ENCODE measurements around the gene NUP153.

NUP153 gene

DNA sequence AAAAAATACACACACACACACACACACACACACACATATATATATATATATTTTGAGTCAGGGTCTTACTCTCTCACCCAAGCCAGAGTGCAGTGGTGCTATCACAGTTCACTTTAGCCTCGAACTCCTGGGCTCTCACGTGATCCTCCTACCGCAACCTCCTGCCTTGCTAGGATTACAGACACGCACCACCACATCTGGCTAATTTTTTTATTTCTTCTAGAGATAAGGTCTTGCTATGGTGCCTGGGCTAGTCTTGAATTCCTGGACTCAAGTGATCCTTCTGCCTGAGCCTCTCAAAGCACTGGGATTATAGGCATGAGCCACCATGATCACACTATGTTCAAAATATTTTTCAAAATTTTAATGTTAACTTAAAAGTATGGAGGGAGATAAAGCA lies 43.5 kb downstream of the NUP153 start:
- DNase-seq (ENCODE audit: low read depth, low spot score): no peak

DNA sequence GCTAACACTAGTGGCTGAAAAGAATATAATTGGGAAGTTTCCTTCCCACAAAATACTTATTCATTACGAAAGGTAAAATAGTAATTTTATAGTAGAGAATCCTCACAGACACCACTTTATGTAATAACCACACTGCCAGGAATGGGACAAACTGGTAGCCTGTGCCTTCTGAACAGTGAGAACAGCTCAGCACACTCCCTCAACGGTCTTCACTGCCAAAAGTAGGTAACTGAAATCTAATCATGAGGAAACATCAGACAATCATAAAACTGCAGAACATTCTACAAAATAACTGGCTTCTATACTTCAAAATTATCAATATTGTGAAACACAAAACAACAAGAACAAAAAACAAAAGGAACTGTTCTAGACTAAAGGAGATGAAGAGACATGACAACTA lies 44.1 kb downstream of the NUP153 start:
- no peak for DNase-seq (ENCODE audit: low read depth, low spot score)

DNA sequence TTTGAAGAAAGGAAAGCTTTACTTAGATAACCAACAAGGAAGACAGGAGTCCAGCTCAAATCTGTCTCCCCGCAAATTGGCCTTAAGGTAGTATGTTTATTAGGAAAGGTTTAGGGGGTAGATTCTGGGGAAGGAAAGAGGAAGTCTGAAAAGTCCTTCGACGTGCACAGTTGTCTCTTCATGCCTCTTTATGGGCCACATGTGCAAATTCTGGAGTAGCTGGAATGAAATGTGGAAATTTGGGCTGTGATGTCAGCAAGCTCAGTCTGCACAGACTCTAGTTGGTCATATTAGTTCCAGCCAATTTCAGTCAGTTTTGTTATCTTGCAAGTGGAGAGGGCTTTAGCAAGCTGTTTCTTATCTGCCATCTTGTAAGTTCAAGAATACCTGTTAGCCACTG lies 50.1 kb downstream of the NUP153 start:
- no peak for DNase-seq (ENCODE audit: low read depth, low spot score)

DNA sequence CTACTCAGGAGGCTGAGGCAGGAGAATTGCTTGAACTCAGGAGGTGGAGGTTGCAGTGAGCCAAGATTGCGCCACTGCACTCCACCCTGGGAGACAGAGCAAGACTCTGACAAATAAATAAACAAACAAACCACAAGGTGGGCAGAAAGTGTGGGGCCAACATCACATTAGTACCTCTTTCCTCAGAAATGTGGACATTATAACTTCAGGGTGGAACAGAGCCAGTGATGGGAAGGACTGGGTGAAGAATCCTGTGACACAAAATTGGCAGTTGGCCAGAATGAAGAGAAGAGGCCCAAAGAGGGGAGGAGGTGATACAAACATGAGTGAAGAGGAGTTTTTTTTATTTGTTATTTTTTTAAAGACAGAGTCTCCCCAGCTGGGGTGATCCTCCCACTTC lies 50.6 kb downstream of the NUP153 start:
- no peak for DNase-seq (ENCODE audit: low read depth, low spot score)

DNA sequence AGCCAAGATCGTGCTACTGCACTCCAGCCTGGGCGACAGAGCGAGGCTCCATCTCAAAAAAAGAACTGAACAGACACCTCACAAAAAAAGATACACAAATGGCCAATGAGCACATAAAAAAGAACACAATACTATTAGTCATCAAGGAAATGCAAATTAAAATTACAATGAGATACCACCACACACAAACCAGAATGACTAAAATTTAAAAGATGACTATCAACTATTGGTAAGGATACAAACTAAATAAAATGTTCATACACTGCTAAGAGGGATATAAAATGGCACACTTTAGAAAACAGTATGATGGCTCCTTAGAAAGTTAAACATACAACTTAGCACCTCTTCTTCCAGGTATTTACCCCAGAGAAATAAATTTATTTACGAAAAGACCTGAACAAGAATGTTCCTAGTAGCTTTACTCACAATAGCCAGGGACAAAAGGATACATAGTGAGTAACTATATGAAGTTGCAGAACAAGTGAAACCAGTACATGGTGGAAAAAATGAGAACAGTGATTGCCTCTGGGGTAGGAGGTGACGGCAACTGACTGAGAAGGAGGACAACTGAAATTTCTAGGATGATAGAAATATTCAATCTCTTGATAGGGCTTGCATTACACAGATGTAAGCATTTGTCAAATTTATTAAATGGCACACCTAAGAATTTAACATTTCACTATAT lies 53.4 kb downstream of the NUP153 start:
- no peak for DNase-seq (ENCODE audit: low read depth, low spot score)

DNA sequence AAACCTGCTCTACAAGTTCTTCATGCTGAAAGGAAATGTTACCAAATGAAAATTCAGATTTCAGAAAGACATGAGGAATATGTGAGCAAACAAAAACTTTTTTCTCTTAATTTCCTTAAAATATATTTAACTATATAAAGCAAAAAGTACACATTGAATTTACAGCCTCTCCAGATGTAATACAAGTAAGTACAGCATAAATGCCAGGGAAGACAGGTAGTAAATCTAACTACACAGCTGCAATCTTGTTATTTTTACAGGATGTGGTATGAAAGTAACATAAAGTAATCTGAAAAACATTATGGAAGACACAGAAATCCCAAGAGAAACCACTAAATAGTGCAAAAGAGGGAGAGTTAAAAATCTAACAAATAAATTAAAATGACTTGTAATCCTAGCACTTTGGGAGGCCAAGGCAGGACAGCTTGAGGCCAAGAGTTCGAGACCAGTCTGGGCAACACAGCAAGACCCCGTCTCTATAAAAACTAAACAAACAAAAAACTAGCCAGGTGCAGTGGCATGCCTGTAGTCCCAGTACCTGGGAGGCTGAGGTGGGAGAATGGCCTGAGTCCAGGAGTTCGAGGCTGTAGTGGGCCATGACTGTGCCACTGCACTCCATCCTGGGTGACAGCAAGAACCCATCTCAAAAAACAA lies 55.9 kb downstream of the NUP153 start:
- DNase-seq (ENCODE audit: low read depth, low spot score): no peak

DNA sequence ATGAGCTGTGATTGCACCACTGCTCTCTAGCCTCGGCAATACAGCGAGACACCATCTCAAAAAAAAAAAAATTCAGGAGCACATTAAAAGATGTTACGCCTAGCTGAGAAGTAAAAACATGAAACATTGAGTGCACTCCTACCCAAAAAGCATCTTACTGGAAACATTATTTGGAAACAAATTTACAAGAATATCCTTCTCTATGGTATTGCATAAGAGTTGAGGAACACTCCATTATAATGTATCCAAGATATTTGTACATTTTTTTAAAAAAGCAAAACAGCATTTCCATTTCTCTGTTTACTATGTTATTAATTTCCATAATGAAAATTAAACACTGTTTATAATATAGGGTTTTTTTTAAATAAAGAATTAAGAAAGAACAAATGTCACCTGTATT lies 58.0 kb downstream of the NUP153 start:
- DNase-seq (ENCODE audit: low read depth, low spot score): no peak

DNA sequence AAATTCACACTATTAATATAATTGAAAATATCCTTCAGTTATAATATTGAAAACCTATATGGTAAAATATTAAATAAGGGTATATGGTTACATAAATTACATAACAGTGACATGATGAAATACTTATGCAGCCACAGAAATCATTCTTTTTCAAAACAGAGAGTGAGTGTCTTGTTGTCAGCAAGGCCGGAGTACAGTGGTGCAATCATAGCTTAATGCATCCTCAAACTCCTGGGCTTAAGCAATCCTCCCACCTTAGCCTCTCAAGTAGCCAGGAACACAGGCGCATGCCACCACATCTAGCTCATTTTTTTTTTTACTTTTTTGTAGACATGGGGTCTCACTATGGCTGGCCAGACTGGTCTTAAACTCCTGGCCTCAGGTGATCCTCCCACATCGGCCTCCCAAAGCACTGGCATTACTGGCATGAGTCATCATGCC lies 66.2 kb downstream of the NUP153 start:
- no peak for DNase-seq (ENCODE audit: low read depth, low spot score)

DNA sequence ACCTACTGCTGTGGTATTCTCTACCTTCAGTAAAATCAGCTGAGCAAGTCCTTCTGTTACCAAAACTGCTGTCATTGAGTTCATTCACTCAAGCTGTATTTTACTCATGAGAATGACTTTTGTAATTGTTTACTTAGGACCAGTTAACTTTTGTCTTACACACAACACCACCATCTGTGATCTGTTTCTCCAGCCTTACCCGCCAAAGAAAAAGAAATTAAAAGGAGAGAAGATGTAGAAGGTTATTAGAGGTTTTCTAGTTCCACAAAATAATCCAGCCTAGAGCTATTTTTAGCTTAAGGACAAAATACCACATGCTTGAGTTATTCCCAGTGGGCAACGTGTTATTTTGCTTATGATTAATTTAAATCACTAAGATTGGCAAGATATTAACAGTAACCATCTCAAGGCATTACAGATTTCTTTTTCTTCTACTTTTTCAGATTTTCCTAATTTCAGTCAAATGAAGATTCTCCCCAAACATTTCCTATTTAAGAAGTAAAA lies 68.5 kb downstream of the NUP153 start:
- DNase-seq (ENCODE audit: low read depth, low spot score): no peak

DNA sequence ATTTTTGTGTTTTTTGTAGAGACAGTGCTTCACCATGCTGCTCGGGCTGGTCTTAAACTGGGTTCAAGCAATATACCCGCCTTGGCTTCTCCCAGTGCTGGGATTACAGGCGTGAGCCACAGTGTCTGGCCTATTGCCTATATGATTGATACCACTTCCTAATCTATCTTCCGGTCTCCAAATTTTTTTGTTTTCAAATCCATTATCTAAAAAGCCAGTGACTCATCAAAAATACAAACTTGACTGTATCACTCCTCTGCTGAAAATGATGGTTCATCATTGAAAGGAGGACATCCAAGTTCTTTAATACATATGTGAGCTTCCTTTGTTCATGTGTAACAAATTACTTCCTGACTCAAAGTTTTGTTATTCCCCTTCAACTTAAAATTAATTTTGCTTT lies 71.2 kb downstream of the NUP153 start:
- no peak for DNase-seq (ENCODE audit: low read depth, low spot score)

DNA sequence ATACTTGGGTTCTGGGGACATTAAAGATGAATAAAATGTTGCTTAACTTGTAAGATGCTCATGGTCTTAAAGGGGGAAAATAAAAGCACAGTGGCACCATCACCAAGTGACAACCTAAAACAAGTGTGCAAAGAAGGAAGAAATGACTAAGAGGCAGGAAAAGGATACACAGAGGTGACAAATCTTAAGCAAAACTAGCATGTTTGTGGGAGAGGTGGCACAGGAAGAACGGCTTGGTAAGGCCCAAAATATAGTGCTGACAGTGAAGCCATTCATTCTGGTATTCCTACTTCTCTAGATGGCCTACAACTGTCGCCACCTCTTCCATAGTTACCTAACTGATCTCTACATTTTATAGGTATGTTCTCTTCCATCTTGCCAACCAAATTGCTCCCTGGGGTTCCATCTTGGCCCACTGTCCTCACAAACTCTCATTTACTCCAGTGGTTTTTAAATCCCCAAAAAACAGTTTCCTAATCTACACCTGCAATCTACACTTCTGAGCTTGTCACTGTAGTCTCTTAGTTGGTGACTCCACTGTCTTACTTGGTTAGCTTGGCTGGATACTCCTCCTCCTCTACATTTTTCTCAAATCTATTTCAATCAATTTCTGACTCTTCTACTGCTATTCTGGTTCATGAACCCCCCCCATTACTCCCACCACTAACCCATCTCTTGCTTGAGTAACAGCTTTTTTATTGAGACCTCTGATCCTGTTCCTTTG lies 73.1 kb downstream of the NUP153 start:
- DNase-seq (ENCODE audit: low read depth, low spot score): no peak

DNA sequence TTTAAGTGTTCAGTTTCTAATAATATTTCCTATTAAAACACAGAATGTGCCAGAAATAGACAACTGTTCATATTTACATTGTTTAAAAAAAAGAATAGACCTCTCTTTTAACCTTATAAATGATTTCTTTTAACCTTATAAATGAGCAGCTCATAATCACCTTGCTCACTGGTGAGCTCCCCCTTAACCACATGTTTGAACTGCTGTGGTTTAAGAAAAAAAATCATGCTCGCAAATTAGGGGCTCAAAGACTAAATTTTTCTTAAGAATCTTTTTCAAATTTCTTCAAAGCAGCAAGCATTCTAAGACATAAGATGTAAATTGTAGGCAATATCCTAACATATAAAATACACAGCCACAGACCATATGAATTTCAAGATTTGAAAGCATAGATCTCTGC lies 73.8 kb downstream of the NUP153 start:
- no peak for DNase-seq (ENCODE audit: low read depth, low spot score)

DNA sequence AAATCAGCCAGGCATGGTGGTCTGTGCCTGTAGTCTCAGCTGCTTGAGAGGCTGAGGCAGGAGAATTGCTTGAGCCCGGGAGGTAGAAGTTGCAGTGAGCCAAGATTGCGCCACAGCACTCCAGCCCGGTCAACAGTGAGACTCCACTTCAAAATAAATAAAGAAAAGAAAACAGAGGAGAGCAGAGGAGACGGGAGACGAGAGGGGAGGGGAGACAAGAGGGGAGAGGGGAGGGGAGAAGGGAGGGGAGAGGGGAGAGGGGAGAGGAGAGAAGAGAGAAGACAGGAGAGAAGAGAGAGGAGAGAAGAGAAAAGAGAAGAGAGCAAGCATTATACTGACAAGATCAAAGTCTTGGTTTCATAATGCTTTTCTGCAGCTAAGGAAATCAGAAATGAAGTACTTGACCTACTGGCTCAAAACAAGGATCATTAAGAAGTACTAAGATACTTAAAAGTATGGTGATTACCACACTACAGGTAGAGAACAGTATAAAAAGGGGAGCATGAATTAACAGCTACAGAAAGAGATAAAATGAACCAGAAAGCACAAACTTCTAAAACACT lies 76.1 kb downstream of the NUP153 start:
- no peak for DNase-seq (ENCODE audit: low read depth, low spot score)

DNA sequence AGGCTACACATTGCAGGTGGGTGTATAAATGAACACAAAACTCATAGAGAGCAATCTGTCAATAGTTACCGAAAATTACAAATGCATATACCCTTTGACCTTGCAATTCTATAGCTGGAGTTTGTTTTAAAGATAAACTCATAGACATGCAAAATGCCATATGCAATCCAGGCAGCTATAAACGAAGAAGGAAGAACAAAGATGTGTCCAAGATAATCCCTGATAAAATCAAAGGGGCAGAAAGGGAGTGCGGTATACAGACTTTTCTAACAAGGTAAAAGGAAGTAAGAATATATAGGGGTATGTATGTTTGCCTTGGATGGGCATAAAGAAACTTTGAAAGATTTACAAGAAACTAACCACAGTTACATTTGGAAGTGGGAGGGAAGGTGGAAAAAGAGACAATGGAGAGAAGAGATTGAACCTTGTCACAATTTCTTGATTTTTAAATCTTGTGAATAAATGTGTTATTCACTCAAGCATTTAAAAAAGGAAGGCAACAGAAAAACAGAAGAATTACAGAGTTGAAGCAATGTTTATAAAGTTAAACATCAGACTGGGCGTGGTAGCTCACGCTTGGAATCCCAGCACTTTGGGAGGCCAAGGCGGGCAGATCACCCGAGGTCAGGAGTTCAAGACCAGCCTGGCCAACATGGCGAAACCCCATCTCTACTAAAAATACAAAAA lies 76.8 kb downstream of the NUP153 start:
- DNase-seq (ENCODE audit: low read depth, low spot score): no peak

DNA sequence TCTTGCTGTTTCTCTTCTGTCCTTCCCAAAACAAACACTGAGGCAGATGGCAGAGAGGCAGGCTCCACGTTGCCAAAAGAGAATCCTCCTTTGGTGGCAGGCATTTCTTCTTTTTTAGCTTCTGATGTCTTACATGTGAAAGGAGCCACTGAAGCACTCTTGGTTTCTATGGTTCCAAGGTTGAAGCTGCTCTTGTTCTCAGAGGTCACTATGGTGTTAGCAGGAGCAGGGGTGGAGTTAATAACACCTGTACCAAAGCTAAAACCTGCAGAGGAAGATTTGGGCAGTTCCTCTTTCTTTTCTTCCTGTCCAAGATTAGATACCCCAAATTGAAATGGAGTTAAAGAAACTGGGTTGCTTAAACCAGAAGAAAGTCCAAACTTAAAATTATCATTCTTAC lies 77.9 kb downstream of the NUP153 start:
- DNase-seq (ENCODE audit: low read depth, low spot score): no peak

DNA sequence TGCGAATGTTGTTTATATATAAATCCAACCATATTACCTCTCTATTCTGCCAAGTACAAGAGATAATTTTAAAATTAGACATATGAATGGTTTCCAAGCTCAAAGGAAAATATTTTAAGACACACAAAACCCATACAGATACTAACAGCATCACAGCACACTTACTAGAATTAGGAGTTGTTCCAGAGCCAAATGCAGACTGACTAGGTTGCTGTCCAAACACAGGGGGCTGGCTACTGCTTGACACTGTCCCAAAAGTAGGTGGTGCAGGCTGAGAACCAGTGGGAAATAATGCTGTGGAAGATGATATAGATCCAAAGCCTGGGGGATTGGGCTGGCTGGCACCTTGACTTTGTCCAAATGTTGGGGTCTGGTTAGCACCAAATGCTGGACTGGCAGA lies 82.3 kb downstream of the NUP153 start:
- DNase-seq (ENCODE audit: low read depth, low spot score): no peak

DNA sequence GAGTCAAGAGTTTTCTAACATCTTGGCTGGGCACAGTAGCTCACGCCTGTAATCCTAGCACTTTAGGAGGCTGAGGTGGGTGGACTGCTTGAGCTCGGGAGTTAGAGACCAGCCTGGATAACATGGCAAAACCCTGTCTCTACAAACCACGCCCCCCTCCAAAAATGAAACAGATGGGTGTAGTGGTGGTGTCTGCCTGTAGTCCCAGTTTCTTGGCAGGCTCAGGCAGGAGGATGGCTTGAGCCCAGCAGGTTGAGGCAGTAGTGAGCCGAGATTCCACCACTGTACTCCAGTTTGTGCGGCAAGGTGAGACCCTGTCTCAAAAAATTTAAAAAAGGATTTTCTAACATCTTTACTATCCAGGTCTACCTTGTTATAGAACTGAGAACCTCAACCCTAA lies 84.6 kb downstream of the NUP153 start:
- DNase-seq (ENCODE audit: low read depth, low spot score): peak; percentile 14

DNA sequence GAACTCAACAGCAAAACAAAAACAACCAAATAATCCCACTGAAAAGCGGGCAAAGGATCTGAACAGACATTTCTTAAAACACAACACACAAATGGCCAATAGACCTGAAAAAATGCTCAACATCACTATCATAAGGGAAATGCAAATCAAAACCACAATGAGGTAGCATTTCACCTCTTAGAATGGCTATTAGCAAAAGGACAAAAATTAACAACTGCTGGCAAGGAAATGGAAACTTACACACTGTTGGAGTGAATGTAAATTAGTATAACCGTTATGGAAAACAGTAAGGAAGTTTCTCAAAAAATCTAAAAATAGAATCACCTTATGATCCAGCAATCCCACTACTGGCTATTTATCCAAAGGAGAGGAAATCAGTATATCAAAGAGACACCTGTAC lies 85.7 kb downstream of the NUP153 start:
- no peak for DNase-seq (ENCODE audit: low read depth, low spot score)

DNA sequence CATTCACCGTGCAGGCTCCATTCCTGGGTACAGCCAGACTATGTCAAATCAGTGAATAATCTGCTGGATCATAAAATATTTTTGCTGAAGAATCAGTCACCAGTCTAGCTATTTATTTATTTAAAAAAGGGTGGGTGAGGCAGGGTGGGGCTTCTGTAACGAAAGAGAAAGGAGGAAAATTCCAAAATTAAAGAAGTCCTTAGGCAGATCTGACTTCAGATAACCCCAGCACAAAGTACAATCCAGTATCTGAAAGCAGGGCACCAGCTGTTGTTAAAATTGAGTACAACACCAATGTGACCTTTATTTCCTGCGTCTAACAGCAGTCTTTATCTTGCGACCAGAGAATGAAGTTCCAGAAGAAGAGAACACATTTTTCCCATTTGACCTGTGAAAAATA lies 90.9 kb downstream of the NUP153 start:
- no peak for DNase-seq (ENCODE audit: low read depth, low spot score)

DNA sequence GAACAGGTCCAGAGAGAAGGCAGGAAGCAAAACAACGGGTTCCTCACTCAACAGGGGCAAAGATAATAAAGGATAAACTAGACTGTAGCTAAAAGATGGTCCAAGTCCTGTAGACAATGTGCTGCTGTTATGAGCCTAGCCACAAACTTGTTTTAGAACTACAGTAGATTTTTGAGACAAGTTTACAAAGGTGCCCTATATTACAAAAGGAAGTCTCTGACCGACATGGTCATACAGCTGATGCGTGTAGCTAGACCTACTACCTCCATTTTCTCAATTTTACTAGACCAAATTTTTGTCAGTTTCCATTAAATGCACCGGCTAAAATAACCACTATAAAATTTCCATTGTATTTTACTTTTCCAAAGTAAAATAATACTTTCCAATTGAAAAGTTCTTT lies 94.7 kb downstream of the NUP153 start:
- no peak for DNase-seq (ENCODE audit: low read depth, low spot score)

DNA sequence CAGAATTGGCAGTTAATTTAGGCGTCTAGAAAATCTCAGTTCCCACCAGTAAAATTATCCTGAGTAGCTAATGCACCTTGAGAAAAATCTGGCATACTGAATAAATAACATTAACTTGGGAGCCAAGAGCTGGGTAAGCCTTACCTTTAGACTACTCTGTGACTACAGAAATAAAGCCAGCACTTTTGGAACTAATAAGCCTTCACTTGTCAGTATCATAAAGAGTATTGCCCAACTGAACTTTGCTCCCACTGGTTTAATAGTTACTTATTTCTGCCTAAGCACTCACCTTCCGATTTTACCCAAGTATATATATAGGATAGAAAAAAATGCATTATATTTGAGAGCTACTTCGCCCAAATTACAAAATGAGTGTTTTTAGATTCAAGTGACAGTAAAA lies 95.9 kb downstream of the NUP153 start:
- DNase-seq (ENCODE audit: low read depth, low spot score): no peak

DNA sequence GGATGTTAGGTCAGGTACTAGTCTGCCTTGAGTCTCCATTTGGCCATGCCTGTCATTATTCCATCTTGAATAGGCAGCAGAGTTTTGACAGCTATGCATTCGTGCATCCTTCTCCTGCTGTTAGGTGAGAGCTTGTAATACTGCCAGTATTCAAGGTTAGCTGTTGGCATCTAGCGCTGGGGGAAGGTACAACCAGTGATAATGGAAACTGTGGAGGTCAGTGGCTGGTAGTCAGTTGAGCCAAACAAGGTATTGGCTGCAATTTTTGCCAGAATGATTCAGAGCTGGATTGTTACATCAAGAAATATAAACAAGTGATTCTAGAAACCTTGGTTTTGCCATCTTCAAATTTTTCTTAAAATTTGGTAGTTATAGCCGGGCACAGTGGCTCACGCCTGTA lies 100.1 kb downstream of the NUP153 start:
- DNase-seq (ENCODE audit: low read depth, low spot score): no peak

All from ELF-1 (cell line).